Glutamatergic neuron (in vitro differentiated cells): ENCODE measurements around the gene HTT. TPM values are rescaled to one million over a fixed set of nuclear protein-coding genes. Genes with fewer than 3 reads are reported as not detected.

Experiments
- DNase-seq: peaks from one replicate; pipeline ENCODE4 v3.0.0; 2022
- H3K27ac Mint-ChIP-seq: one replicate; pipeline ENCODE4 v1.8.0; 2020; ENCODE audit warnings: mild to moderate bottlenecking, mixed read lengths, inconsistent platforms; ENCODE audit not compliant: unreplicated experiment
- H3K27me3 Mint-ChIP-seq: one replicate; pipeline ENCODE4 v1.8.0; 2020; ENCODE audit warnings: mild to moderate bottlenecking, moderate library complexity, mixed read lengths, inconsistent platforms; ENCODE audit not compliant: unreplicated experiment
- H3K36me3 Mint-ChIP-seq: one replicate; pipeline ENCODE4 v1.8.0; 2020; ENCODE audit warnings: mild to moderate bottlenecking, mixed read lengths, inconsistent platforms; ENCODE audit not compliant: unreplicated experiment
- H3K4me1 Mint-ChIP-seq: one replicate; pipeline ENCODE4 v1.8.0; 2020; ENCODE audit warnings: mild to moderate bottlenecking, low read depth, mixed read lengths, inconsistent platforms; ENCODE audit not compliant: unreplicated experiment
- H3K4me3 Mint-ChIP-seq: one replicate; pipeline ENCODE4 v1.8.0; 2020; ENCODE audit warnings: mild to moderate bottlenecking, mixed read lengths, inconsistent platforms; ENCODE audit not compliant: unreplicated experiment
- H3K9me3 Mint-ChIP-seq: one replicate; pipeline ENCODE4 v1.8.0; 2020; ENCODE audit warnings: mild to moderate bottlenecking, moderate library complexity, mixed read lengths, inconsistent platforms; ENCODE audit not compliant: unreplicated experiment
- CTCF ChIP-seq: fragments of 200-600 bp; sonication (generic); IDR thresholded peaks from one replicate; pipeline ENCODE4 v1.5.0; 2021; ENCODE audit not compliant: partially characterized antibody, unreplicated experiment
- total RNA-seq: library from RNA; stranded (reverse); fragmentation: NEBNext Ultra II Directional; extraction: Animal tissue kit (Norgen Biotek cat#: 25700); gene quantifications from one replicate; pipeline ENCODE4 v1.2.1, GENCODE V29; 2021; ENCODE audit not compliant: unreplicated experiment

HTT gene
- total RNA-seq, 1 donor from 2014 or later: 107 TPM

- no peak for DNase-seq
- Mint-ChIP-seq H3K4me1 (peaks cover 10% of the 10 kb centered on the region), H3K4me3 (no peak overlapping the region), H3K27ac (no peak overlapping the region), H3K9me3 (no peaks in the 10 kb centered on the region), H3K27me3 (peaks cover 3% of the 10 kb centered on the region), H3K36me3 (no peaks in the 10 kb centered on the region)
- TF ChIP-seq CTCF: no peak
Observed at GRCh38 chr4:3199653-3200422, 125.4 kb downstream of the HTT start.

GRCh38 chr4:3200423-3201090, 126.1 kb downstream of the HTT start:
- peaks cover 10% of the 10 kb centered on the region for H3K4me1 Mint-ChIP-seq
- no peak overlapping the region for H3K4me3 Mint-ChIP-seq
- H3K27ac Mint-ChIP-seq: no peak overlapping the region
- no peak for DNase-seq
- no peaks in the 10 kb centered on the region for H3K9me3 Mint-ChIP-seq
- H3K27me3 Mint-ChIP-seq: peaks cover 3% of the 10 kb centered on the region
- TF ChIP-seq CTCF: no peak
- no peaks in the 10 kb centered on the region for H3K36me3 Mint-ChIP-seq

GRCh38 chr4:3201718-3202702, 127.5 kb downstream of the HTT start:
- TF ChIP-seq CTCF: no peak
- no peak for DNase-seq
- no peaks in the 10 kb centered on the region for H3K9me3 Mint-ChIP-seq
- H3K27me3 Mint-ChIP-seq: peaks cover 3% of the 10 kb centered on the region
- peak overlapping the region; percentile 49 for H3K27ac Mint-ChIP-seq
- peaks cover 10% of the 10 kb centered on the region for H3K4me1 Mint-ChIP-seq
- H3K4me3 Mint-ChIP-seq: no peak overlapping the region
- no peaks in the 10 kb centered on the region for H3K36me3 Mint-ChIP-seq

- H3K36me3 Mint-ChIP-seq: no peaks in the 10 kb centered on the region
- H3K27ac Mint-ChIP-seq: no peak overlapping the region
- H3K4me3 Mint-ChIP-seq: no peak overlapping the region
- peaks cover 10% of the 10 kb centered on the region for H3K4me1 Mint-ChIP-seq
- no peaks in the 10 kb centered on the region for H3K9me3 Mint-ChIP-seq
- no peak for TF ChIP-seq CTCF
- no peak for DNase-seq
- peaks cover 2% of the 10 kb centered on the region for H3K27me3 Mint-ChIP-seq
Observed at GRCh38 chr4:3202836-3203820, 128.6 kb downstream of the HTT start.
